ENCODE measurements around the gene IPO5. TPM values are rescaled to one million over a fixed set of nuclear protein-coding genes. Genes with fewer than 3 reads are reported as not detected.

IPO5 gene
- total and polyA plus RNA-seq, 2 of the 4 experiments (the other 2 are of a cell fraction): 89.2 to 270 TPM

DNA sequence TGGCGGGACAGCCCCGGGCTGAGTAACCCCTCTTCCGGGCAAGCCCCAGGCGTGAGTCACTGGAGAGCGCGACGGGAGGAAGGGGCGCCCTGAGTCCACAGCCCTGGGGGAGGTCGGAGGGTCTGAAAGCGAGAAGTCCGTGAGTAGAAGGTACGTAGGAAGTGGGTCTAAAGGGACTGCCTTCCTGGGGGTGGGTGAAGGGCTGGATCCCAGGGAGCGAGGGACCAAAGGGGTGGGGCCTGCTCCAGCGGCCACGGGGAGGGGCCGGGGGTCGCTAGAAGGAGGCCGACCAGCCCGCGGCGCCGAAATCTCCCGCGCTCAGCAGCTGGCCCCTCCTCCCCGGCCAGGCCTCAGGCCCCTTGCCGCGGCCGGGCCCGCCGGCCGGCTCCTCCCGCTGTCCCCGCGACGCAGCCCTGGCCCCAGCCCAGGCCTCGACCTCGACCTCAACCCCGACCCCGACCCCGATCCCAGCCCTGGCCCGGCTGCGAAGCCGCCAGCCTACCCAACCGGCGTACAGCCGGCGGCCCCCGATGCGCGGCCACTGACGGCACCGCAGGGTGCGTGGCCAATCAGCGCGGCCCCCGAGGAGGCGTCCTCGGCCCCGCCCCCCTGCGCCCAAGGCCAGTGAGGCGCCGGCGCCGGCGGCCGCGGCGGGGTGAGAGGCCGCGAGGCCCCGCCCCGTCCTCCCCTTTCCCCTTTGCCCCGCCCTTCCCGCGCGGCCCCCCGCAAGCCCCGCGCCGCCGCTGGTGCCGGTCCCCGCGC lies 22.6 kb downstream of the IPO5 start (continued):
- TF ChIP-seq CHD1 (IDR thresholded peaks at IDR 0.05; ENCODE audit: low read depth, low read length) (no peak), BHLHE40 (IDR thresholded peaks at IDR 0.05; ENCODE audit: low read depth, low read length) (no peak)

DNA sequence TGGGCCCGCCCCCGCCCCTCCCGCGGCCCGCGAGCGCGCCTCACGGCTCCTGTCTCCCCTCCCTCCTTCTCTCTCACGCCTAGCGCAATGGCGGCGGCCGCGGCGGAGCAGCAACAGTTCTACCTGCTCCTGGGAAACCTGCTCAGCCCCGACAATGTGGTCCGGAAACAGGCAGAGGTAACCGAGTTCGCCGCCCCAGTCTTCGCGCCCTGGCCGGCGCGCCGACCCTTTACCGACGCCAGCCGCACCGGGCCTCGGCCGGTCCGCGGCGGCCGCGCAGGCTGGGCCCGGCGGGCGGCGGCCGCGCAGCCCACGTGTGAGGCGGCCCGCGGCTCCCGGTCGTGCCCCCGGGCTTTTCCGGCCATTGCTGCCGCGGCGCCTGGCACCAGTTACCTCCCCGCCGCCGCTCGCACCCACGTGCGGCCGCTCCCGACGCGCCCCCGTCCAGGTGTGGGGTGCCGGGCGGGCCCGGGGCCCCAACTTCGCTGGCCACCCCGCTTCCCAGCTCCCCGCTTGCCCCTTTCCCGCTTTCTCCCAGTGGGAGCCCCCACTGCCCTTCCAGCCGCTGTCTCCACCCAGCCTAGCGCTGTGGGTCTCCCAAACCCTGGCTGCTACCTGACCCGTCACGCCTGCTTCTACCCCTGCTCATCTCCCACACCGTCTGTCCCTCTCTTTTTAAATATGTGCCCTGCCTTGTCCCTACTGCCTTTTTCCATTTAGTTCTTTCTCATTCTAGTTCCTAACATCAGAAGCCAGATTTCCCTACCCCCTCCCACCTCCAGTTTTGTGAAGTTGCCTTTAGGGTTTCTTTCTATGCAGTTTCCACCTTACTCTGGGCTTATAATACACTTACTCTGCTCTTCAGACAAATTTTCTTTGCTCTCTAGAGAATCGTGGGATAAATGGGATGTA lies 23.4 kb downstream of the IPO5 start:
- no TSS peak for BruUV-seq (replicated peaks)
- in situ Hi-C loops (cut with MboI; ENCODE audit: low sequenced_read_pairs): no loop called here
- TF ChIP-seq BHLHE40 (IDR thresholded peaks at IDR 0.05; ENCODE audit: low read depth, low read length): no peak
- TF ChIP-seq, protein P1, sequence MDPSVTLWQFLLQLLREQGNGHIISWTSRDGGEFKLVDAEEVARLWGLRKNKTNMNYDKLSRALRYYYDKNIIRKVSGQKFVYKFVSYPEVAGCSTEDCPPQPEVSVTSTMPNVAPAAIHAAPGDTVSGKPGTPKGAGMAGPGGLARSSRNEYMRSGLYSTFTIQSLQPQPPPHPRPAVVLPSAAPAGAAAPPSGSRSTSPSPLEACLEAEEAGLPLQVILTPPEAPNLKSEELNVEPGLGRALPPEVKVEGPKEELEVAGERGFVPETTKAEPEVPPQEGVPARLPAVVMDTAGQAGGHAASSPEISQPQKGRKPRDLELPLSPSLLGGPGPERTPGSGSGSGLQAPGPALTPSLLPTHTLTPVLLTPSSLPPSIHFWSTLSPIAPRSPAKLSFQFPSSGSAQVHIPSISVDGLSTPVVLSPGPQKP (IDR thresholded peaks at IDR 0.05; ENCODE audit: borderline replicate concordance, low read depth, low read length): no peak
- TF ChIP-seq POLR2A (IDR thresholded peaks at IDR 0.05; ENCODE audit: low read depth, low read length): peak; percentile 3
- no peak for TF ChIP-seq CEBPB (IDR thresholded peaks at IDR 0.05; ENCODE audit: low read depth, low read length)
- no peak for TF ChIP-seq MAFK (IDR thresholded peaks at IDR 0.05; ENCODE audit: low read depth, low read length)
- TF ChIP-seq, protein P2, sequence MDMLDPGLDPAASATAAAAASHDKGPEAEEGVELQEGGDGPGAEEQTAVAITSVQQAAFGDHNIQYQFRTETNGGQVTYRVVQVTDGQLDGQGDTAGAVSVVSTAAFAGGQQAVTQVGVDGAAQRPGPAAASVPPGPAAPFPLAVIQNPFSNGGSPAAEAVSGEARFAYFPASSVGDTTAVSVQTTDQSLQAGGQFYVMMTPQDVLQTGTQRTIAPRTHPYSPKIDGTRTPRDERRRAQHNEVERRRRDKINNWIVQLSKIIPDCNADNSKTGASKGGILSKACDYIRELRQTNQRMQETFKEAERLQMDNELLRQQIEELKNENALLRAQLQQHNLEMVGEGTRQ (IDR thresholded peaks at IDR 0.05; ENCODE audit: low read depth, low read length): peak; percentile 24; the same call in 1 of the 2 replicates
- TF ChIP-seq RAD21 (IDR thresholded peaks at IDR 0.05; ENCODE audit: low read length): no peak
- TF ChIP-seq SMC3 (IDR thresholded peaks at IDR 0.05; ENCODE audit: low read depth, low read length): no peak; the same call in 1 of the 2 replicates

More for the DNA sequence above, 23.4 kb downstream of the IPO5 start:
- peak overlapping the region; percentile 95 for H2AK9ac ChIP-seq (replicated peaks; ENCODE audit: low read depth, low read length, poor library complexity)
- H3K18ac ChIP-seq (ENCODE audit: low read depth, low read length): peak overlapping the region; percentile 42
- peak overlapping the region; percentile 97 for H3K27ac ChIP-seq (ENCODE audit: insufficient read depth, low read length)
- H3K23ac ChIP-seq (ENCODE audit: low read depth, low read length): peak overlapping the region; percentile 95
- peak overlapping the region; percentile 86 for H3K4ac ChIP-seq (ENCODE audit: low read depth, low read length)
- H4K8ac ChIP-seq (ENCODE audit: low read depth in 2 of 2, low read length in 2 of 2): peak overlapping the region; percentile 5 to 87; a peak in 2 of 4 replicates
- H4K91ac ChIP-seq (ENCODE audit: insufficient read depth, low read depth, low read length): peak overlapping the region; percentile 48; the same call in 1 of the 2 replicates
- peak overlapping the region; percentile 43; the same call in 1 of the 3 replicates for H2BK15ac ChIP-seq (ENCODE audit: low read depth, low read length)
- H2AFZ ChIP-seq (replicated peaks; ENCODE audit: low read length, poor library complexity): peak overlapping the region; percentile 96
- peak overlapping the region; percentile 55 for H2BK120ac ChIP-seq (ENCODE audit: low read depth, low read length)
- peak overlapping the region; percentile 84 for H2AK5ac ChIP-seq (ENCODE audit: low read depth, low read length)
- peaks cover 3% of the 10 kb centered on the region; the same call in 1 of the 2 replicates for H3K9me1 ChIP-seq (ENCODE audit: insufficient read depth, low read length)
- peaks cover 3% of the 10 kb centered on the region for H4K20me1 ChIP-seq (ENCODE audit: insufficient read depth, low read length)
- peak overlapping the region; percentile 0; the same call in 1 of the 2 replicates for H4K5ac ChIP-seq (ENCODE audit: low read depth, low read length)
- H3K56ac ChIP-seq (ENCODE audit: extremely low read depth, insufficient read depth, low read length): peak overlapping the region; percentile 49
- H3K9ac ChIP-seq (ENCODE audit: low read depth, low read length): peak overlapping the region; percentile 97
- no peak overlapping the region for H2BK20ac ChIP-seq (ENCODE audit: low read depth, low read length)
- H3K9me3 ChIP-seq (ENCODE audit: control insufficient read depth, insufficient read depth, low read length): no peaks in the 10 kb centered on the region
- H3K4me3 ChIP-seq (ENCODE audit: insufficient read depth, low read depth, low read length): peak overlapping the region; percentile 98
- intact Hi-C loops (cut with micrococcal nuclease) (loop anchor here (1.0 to 10.0 kb wide), 2 partner anchors 92 to 122 kb away; no protein-coding TSS in a partner anchor), dilution Hi-C loops (cut with HindIII; ENCODE audit: low sequenced_read_pairs, unreplicated experiment) (no loop called here)
- ATAC-seq (ENCODE audit: low read depth) (peak; percentile 31), DNase-seq (no peak)
- CTCF ChIA-PET: no interaction called here
- no peaks in the 10 kb centered on the region for H3K27me3 ChIP-seq (ENCODE audit: control insufficient read depth, insufficient read depth, low read length)
- H3K4me1 ChIP-seq (ENCODE audit: control insufficient read depth, insufficient read depth, low read length): peaks cover 4% of the 10 kb centered on the region
- H2BK5ac ChIP-seq (ENCODE audit: low read depth, low read length, poor library complexity, severe bottlenecking): peak overlapping the region; percentile 78
- H3K79me1 ChIP-seq (ENCODE audit: low read depth in 1 of 2, low read length in 2 of 2): peaks cover 2 to 17% of the 10 kb centered on the region in 2 experiments
- H3K14ac ChIP-seq (replicated peaks; ENCODE audit: low read depth, low read length): peak overlapping the region; percentile 94
- 0% methylated on average over 43 of the region's 79 CpGs; no CpG with 5 or more reads in 1 of the 2 experiments for WGBS, 2 experiments (ENCODE audit: extremely low coverage in 2 of 2, insufficient read length in 1 of 2)
- POLR2A ChIA-PET (ENCODE audit: unreplicated experiment): no interaction called here
- H3K4me2 ChIP-seq (ENCODE audit: low read depth, low read length): peak overlapping the region; percentile 98
- H3K36me3 ChIP-seq (ENCODE audit: control insufficient read depth, insufficient read depth, low read length): no peaks in the 10 kb centered on the region

Measured in IMR-90 (cell line).